Vagina (tissue), 2 donors: ENCODE data around the gene MTX1. TPM values are rescaled to one million over a fixed set of nuclear protein-coding genes. Genes with fewer than 3 reads are reported as not detected.
"Not testable (repeated sequence)": the region's sequence is repeated elsewhere in the genome, so short reads cannot be mapped to it uniquely, and the experiment has no call there.

Experiments used
- DNase-seq, 2 donors: peaks; one replicate each; pipeline ENCODE4 v3.0.0-alpha.2; 2017; ENCODE audit errors: extremely low spot score in 2 of 2
- H3K27ac ChIP-seq: fragments of 200-600 bp; sonication (generic); one replicate; pipeline ENCODE4 v1.5.1; 2019
- H3K27me3 ChIP-seq: fragments of 200-600 bp; sonication (generic); one replicate; pipeline ENCODE4 v1.5.1; 2019
- H3K36me3 ChIP-seq, 2 donors: fragments of 200-600 bp; sonication (generic); one replicate each; pipeline ENCODE4 v1.5.1; 2017 to 2019
- H3K4me1 ChIP-seq: fragments of 200-600 bp; sonication (generic); one replicate; pipeline ENCODE4 v1.5.1; 2019
- H3K4me3 ChIP-seq, 2 donors: fragments of 200-600 bp; sonication (generic); 1 replicate in 1 of 2; 2 replicates in 1 of 2; pipeline ENCODE4 v1.5.1; 2016 to 2019
- H3K9me3 ChIP-seq: fragments of 200-600 bp; sonication (generic); one replicate; pipeline ENCODE4 v1.5.1; 2019
- CTCF ChIP-seq, 3 experiments: fragments of 450-650 bp in 2 of 3; fragments of 200-600 bp in 1 of 3; sonication (generic) in 1 of 3; IDR thresholded peaks; one replicate each; pipeline ENCODE4 v1.5.1; 2017 to 2019; ENCODE audit warnings: antibody characterized with exemption in 3 of 3, mild to moderate bottlenecking in 2 of 3, moderate library complexity in 2 of 3
- POLR2A ChIP-seq, 2 donors: fragments of 450-650 bp; IDR thresholded peaks; one replicate each; pipeline ENCODE4 v1.6.1; 2017; ENCODE audit warnings: antibody characterized with exemption in 2 of 2, mild to moderate bottlenecking in 2 of 2, moderate library complexity in 2 of 2
- POLR2AphosphoS5 ChIP-seq, 2 donors: sonication (generic); formaldehyde crosslinking; IDR thresholded peaks; one replicate each; pipeline ENCODE4 v1.9.0; 2017; ENCODE audit warnings: antibody characterized with exemption in 2 of 2, mild to moderate bottlenecking in 2 of 2, low read depth in 1 of 2; ENCODE audit not compliant: insufficient read depth in 1 of 2
- intact Hi-C: fragments of 100-400 bp; cut with DNase I; formaldehyde crosslinking; loops from one replicate; pipeline ENCODE4 v1.15.1; 2023
- total RNA-seq: library from RNA; depleted of rRNA; stranded (reverse); fragments of >200 nt; gene quantifications from one replicate; pipeline ENCODE4 v1.2.3, GENCODE V29; 2016

MTX1 gene
- total RNA-seq, 1 donor from 2014 or later: 29.5 TPM

GRCh38 chr1:155223047-155223446 lies 14.6 kb downstream of the MTX1 start:
- Histone ChIP-seq H3K36me3 (no peaks in the 10 kb centered on the region), H3K4me1 (peaks cover 33% of the 10 kb centered on the region), H3K4me3 (no peak overlapping the region), H3K27ac (no peak overlapping the region), H3K9me3 (no peaks in the 10 kb centered on the region), H3K27me3 (no peaks in the 10 kb centered on the region)
- DNase-seq: no peak
- TF ChIP-seq CTCF (IDR thresholded peaks at IDR 0.05): no peak
- intact Hi-C loops: no loop called here

GRCh38 chr1:155225404-155225759 lies 16.9 kb downstream of the MTX1 start:
- H3K36me3 ChIP-seq, DNase-seq, H3K9me3 ChIP-seq, H3K4me3 ChIP-seq, H3K27me3 ChIP-seq: not testable (repeated sequence)
- H3K4me1 ChIP-seq: peaks cover 23% of the 10 kb centered on the region
- H3K27ac ChIP-seq: peak overlapping the region; percentile 6
- intact Hi-C loops: loop anchor here (5.0 kb wide), 1 partner anchor 48 kb away; no protein-coding TSS in a partner anchor

- no peak for DNase-seq
- intact Hi-C loops: loop anchor here (5.0 kb wide), 1 partner anchor 49 kb away; no protein-coding TSS in a partner anchor
- no peaks in the 10 kb centered on the region for H3K9me3 ChIP-seq
- H3K27ac ChIP-seq: peak overlapping the region; percentile 79
- peak overlapping the region; percentile 57 to 66 for H3K4me3 ChIP-seq
- peaks cover 23% of the 10 kb centered on the region for H3K4me1 ChIP-seq
- TF ChIP-seq POLR2AphosphoS5 (IDR thresholded peaks at IDR 0.05; ENCODE audit: insufficient read depth in 1 of 2, low read depth in 1 of 2): no peak
- no peak for TF ChIP-seq POLR2A (IDR thresholded peaks at IDR 0.05)
- peak; percentile 40 to 65 (median 48) for TF ChIP-seq CTCF (IDR thresholded peaks at IDR 0.05)
- H3K27me3 ChIP-seq: no peaks in the 10 kb centered on the region
- no peaks in the 10 kb centered on the region for H3K36me3 ChIP-seq
These were observed 17.9 kb downstream of the MTX1 start for GRCh38 chr1:155226188-155226909.

GRCh38 chr1:155226910-155227260 lies 18.4 kb downstream of the MTX1 start:
- intact Hi-C loops: loop anchor here (1.0 to 5.0 kb wide), 2 partner anchors 33 to 50 kb away; no protein-coding TSS in a partner anchor
- peak overlapping the region; percentile 57 to 66 for H3K4me3 ChIP-seq
- no peak for TF ChIP-seq POLR2A (IDR thresholded peaks at IDR 0.05)
- TF ChIP-seq CTCF (IDR thresholded peaks at IDR 0.05): peak in 1 of 3 experiments; percentile 4
- TF ChIP-seq POLR2AphosphoS5 (IDR thresholded peaks at IDR 0.05; ENCODE audit: insufficient read depth in 1 of 2, low read depth in 1 of 2): no peak

GRCh38 chr1:155227261-155228095 lies 19.0 kb downstream of the MTX1 start:
- Histone ChIP-seq H3K27me3 (no peaks in the 10 kb centered on the region), H3K9me3 (no peaks in the 10 kb centered on the region), H3K4me1 (peaks cover 33% of the 10 kb centered on the region), H3K4me3 (peak overlapping the region; percentile 57 to 66), H3K36me3 (no peaks in the 10 kb centered on the region), H3K27ac (peak overlapping the region; percentile 79)
- intact Hi-C loops: loop anchor here (1.0 to 5.0 kb wide), 2 partner anchors 33 to 50 kb away; no protein-coding TSS in a partner anchor
- TF ChIP-seq CTCF (IDR thresholded peaks at IDR 0.05) (peak in 1 of 3 experiments; percentile 3), POLR2A (IDR thresholded peaks at IDR 0.05) (peak in 1 of 2 donors; percentile 61), POLR2AphosphoS5 (IDR thresholded peaks at IDR 0.05; ENCODE audit: insufficient read depth in 1 of 2, low read depth in 1 of 2) (peak; percentile 94 to 95)
- DNase-seq: peak; percentile 99

More at GRCh38 chr1:155226910-155227260, 18.4 kb downstream of the MTX1 start:
- no peaks in the 10 kb centered on the region for H3K27me3 ChIP-seq
- no peaks in the 10 kb centered on the region for H3K9me3 ChIP-seq
- no peaks in the 10 kb centered on the region for H3K36me3 ChIP-seq
- no peak for DNase-seq
- H3K4me1 ChIP-seq: peaks cover 27% of the 10 kb centered on the region
- H3K27ac ChIP-seq: peak overlapping the region; percentile 79
